HG02571 (cell line): ENCODE measurements around the gene CCDC150.
A peak's percentile ranks its signal among the peaks of the same experiment; 100 is the strongest.
"Not testable (repeated sequence)": the region's sequence is repeated elsewhere in the genome, so short reads cannot be mapped to it uniquely, and the experiment has no call there.

Experiments
- ATAC-seq: cut with Tn5 transposase; IDR thresholded peaks from one replicate; pipeline ENCODE4 v1.9.1; 2021; ENCODE audit warnings: mild to moderate bottlenecking, moderate library complexity; ENCODE audit not compliant: unreplicated experiment

Gene CCDC150

DNA sequence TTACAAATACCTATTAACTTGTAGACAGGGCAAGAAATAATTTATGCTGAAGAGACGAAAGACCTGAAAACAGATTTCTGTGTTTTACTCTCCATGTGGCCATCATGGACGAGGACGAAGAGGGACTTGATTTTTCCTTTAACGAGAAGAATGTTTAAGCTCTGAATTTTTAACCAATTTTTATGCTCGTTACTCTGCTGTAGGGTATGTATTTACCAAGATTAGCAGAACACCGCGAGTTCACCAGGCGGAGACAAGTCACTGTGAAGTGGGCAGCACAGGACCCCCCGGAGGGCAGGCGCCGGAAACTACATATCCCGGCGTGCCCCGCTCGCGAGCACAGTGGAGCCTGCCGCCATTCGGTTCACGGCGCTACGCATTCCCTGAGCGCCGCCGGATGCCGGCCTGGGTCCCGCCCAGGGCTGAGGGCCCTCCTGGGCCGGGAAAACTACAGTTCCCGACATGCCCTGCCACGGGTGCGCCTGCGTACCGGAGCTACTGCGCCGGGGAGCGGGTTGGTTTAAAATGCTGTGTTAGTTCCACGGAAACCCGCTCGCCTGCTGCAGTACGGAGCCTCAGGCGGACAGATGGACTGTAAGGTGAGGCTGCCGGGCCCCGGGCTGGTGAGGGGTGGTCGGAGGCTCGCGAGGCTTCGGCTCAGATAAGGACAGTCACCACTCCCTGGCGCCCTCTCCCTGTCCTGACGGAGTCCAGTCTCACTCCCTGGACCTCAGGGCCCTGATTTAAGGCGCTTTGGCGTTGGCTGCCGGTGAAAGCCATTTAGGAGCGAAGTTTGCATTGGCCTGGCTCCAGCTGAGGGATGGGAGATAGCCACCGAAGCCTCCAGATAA lies at the start of gene CCDC150:
CCDC150 (plus strand) TSS at position 536 of the 851 bp plus-strand sequence; CDS start at position 588, 52 bp downstream.
- peak; percentile 100 for ATAC-seq

DNA sequence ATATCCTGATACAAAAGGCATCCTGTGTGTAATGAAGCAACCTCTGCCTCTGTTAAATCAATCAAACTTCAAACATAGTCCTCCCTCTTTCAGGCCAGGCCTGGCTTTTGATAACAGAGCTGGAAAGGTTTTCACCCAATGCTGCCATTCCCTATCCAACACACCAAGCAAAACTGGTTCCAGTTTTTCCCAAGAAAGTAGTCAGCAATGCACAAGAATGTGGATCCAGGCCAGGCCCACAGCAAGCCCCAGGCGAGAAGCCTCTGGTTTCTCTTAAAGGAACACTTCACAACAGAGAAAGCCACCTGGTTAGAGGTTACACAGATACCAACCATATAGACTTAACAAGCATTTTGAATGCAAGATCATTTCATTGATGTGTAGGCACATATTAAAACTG lies 49.2 kb upstream of the CCDC150 start:
- no peak for ATAC-seq

DNA sequence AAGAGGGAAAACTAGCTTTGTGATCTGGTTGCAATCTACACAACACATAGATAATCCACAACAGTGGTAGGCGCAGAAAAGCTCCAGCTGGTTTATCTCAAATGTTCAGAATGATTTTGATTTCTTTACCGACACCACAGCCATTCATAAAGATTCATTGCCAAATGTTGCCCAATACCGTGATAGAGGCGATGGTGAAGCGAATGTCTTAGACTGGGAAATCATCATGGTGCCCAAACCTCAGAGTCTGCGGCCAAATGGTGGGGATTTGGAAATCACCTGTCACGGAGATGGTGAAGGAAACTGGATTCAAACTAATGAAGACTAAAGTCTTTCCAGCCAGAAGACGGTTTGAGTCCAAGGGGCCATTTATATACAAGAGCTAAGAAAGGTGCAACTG lies 48.5 kb upstream of the CCDC150 start:
- no peak for ATAC-seq

GRCh38 chr2:196591621-196592022 lies 47.9 kb upstream of the CCDC150 start:
- no peak for ATAC-seq

GRCh38 chr2:196592331-196592910 lies 47.1 kb upstream of the CCDC150 start:
- peak; percentile 23 for ATAC-seq

DNA sequence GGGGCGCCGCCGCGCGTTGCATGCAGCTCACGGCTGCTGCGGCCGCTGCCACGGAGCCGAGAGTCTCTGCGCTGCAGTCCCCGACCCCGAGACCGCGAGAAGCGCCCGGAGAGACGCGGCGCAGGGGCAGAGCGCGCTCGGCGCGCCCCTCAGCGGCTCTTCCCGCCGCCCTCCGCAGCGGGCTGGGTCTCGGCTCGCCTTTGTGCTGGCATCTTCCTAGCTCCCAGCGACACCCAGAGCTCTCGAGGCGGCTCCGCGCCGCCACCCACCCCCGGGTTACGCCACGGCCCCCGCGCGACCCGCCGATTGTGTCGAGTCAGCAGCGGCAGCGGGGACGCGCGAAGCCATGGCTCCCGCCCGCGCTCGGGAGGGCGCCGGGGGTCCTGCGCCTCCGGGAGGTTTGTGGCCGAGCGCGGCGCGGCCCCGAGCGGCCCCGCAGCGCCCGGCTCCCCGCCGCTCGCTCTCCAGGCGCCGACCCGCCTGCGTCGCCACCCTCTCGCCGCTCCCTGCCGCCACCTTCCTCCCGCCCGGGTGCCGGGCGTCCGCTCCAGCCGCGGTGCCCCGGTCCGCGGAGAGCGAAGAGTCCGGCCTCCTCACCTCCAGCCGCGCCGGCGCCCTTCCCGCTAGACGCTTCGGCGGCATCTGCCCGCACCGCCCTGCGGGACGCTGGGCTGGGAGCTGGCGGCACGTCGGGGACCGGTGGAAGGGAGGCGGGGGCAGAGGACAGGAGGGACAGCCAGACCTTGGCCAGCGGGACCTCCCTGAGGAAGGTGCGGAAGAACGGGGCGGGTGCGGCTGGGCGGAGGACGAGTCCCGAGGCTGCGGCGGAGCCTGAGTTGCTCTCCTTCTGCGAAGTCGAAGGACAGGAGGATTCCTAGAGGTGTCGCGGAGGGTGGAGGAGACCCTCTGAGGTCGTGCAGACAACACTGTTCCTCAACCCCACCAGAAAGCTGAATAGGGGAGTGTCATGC lies 46.3 kb upstream of the CCDC150 start, which contains the start of gene HECW2:
HECW2 (minus strand) TSS at position 644 of the 971 bp plus-strand sequence.
- ATAC-seq: peak; percentile 48

GRCh38 chr2:196594158-196594557 lies 45.4 kb upstream of the CCDC150 start:
- no peak for ATAC-seq

DNA sequence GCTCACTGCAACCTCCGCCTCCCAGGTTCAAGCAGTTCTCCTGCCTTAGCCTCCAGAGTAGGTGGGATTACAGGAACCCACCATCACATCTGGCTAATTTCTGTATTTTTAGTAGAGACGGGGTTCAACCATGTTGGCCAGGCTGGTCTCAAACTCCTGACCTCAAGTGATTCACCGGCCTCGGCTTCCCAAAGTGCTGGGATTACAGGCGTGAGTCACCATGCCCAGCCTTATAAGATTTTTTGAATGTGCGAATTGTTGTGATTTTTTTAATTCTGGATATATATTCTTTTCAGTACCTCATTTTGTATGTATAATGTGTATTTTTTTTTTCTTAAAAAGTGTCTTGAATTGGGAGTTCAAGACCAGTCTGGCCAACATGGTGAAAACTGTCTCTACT lies 42.0 kb upstream of the CCDC150 start:
- ATAC-seq: no peak

- no peak for ATAC-seq
These were observed 41.1 kb upstream of the CCDC150 start for GRCh38 chr2:196598412-196598811.

DNA sequence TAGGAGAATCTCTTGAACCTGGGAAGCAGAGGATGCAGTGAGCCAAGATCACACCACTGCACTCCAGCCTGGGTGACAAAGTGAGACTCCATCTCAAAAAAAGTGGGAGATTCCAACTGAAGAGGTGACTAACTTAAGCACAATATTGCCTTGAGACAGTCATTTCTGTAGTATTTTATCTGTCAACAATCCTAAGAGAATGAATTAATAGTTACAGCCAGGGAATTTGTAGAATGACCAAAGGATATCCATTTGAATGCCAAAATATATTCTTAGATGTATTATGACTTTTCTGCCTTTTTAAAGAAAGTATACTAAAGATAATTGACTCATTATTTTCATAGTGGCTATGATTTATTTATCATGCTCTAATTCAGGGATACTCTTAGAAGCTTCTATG lies 40.7 kb upstream of the CCDC150 start:
- ATAC-seq: no peak

DNA sequence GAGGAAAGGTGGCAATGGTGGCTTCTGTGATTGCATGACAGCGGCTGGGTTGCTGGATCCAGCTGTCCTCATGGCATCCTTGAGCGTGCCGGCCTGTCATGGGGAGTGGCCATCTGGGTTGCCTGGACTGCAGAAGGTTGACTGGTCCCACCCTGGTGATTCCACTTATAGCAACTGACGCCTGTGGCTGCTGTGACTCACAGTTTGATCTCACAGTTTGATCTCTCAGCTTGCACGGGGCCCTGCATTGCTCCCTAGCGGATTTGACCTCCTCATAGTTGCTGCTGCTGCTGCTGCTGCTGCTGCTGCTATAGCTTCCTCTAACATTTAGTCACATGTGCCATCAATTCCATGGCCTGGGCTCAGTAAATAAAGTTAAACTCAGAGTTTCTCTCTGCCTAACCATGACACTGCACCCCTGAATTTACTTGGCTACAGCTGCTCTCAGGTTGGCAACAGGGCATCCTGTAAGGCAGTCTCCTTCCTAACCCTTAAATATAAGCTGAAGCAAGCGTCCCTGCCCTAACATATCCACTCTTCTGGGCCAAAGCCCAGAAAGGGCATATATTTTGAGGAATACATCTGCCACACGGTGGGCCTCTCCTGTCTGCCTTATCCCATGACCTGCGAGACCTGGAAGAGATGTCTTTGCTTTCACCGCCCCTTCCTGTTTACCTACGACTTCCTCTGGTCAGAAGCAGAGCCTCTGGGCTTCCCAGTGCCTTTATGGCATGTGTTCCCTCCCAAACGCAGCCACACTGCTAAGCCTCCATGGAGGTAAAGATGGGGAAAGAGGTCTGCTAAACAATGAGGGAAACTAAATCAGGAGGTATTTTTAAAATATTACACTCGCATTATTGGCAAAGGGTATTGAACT lies 37.8 kb upstream of the CCDC150 start:
- no peak for ATAC-seq

DNA sequence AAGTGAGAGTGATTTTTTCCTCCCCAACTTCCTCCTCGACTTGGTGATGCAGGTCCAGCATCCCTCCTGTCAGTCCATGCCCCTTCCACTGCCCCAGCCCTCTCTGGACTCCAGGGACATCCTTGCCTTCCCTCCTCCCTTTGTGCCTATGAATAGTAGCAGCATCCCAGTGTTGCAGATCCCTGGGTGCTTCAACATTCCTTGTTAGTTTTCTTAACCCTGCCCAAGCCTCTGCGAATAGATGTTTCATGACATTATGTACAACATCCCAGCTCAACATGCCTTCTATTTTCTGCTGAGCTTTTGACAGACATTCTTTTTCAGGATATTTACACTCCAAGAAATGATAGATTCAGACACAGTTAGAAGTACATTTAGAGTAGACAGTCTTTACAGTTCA lies 35.3 kb upstream of the CCDC150 start:
- no peak for ATAC-seq

GRCh38 chr2:196606516-196606915 lies 33.0 kb upstream of the CCDC150 start:
- no peak for ATAC-seq

GRCh38 chr2:196607073-196607472 lies 32.4 kb upstream of the CCDC150 start:
- ATAC-seq: no peak

- not testable (repeated sequence) for ATAC-seq
These were observed 31.6 kb upstream of the CCDC150 start for GRCh38 chr2:196607896-196608295.

- ATAC-seq: no peak
These were observed 29.7 kb upstream of the CCDC150 start for GRCh38 chr2:196609806-196610205.

DNA sequence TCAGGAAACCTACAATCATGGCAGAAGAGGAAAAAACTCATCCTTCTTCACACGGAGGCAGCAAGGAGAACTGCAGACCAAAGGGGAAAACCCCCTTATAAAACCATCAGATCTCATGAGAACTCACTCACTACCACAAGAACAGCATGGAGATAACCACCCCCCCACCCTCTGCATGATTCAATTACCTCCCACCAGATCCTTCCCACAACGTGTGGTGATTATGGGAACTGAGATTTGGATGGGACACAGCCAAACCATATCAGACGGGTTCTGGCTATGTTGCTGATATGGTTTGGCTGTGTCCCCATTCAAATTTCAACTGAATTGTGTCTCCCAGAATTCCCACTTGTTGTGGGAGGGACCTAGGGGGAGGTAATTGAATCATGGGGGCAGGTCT lies 28.7 kb upstream of the CCDC150 start:
- no peak for ATAC-seq

DNA sequence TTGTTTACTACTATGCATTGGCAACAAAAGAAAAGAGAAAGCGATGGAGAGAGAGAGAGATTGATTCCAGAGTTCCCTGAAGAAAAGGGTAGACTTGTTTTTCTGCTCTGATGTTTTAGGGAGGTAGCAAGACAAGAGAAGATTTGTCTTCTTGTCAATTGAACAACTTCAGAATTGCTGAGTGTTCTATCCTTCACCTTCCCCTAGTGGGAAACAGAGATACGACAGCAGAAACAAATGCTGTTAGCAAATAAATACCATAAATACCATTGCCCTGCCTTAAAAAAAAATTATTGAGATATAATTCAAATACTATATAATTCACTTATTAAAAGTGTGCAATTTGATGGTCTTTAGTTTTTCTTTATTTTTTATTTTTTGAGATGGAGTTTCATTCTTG lies 26.2 kb upstream of the CCDC150 start:
- no peak for ATAC-seq

DNA sequence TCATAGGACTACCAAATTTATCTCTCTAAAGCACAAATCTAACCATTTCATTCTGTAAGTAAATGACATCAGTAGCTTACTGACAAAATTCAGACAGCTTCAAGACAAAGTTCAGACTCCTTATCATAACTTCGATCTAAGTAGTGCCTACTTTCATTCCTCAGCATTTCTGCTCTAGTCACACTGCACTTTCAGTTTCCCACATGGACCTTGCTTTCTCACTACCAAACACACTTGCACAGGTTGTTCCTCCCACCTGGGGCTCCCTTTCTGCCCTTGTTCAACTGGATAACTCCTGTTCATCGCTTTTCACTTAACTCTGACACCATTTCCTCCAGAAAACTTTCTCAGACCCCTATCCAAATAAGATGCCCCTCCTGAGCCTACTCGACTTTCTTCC lies 22.1 kb upstream of the CCDC150 start:
- ATAC-seq: no peak

- no peak for ATAC-seq
These were observed 20.9 kb upstream of the CCDC150 start for GRCh38 chr2:196618661-196619060.
